Glomerular visceral epithelial cell (primary cell): ENCODE measurements around the gene RABEPK.
"Not testable (repeated sequence)": the region's sequence is repeated elsewhere in the genome, so short reads cannot be mapped to it uniquely, and the experiment has no call there.

Experiments
- DNase-seq: peaks from one replicate; pipeline ENCODE4 v3.0.0-alpha.2; 2016; ENCODE audit errors: extremely low spot score

Gene RABEPK

GRCh38 chr9:125243792-125244260 is 43.5 kb downstream of the RABEPK start:
- no peak for DNase-seq

DNA sequence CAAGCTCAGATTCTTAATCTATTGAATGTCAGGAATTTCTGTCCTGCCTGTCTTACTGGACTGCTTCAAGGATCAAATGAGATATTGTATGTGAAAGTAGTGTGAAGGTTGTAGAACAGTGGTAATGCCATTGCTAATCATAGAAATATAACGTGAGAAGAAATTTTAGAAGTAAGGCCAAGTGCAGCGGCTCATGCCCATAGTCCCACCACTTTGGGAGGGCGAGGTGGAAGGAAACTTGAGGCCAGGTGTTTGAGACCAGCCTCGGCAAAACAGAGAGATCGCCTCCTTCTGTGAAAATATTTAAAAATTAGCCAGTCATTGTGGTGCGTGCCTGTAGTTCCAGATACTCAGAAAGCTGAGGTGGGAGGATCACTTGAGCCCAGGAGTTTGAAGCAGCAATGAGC is 45.9 kb downstream of the RABEPK start:
- no peak for DNase-seq

DNA sequence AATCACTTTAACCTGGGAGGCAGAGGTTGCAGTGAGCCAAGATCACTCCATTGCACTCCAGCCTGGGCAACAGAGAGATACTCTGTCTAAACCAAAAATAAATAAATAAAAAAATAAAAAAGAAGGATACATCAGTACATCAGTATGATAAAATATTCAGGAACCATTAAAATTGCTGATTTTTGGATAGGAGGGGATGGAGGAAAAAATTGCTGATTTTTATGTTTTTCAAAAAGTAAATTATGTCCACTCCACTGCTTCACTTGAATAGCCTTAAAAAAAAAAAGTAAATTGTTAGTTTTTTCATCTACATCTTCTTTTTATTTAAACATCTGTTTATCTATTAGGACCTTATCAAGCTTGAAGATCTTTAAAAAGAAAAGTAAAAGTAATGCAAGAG is 53.9 kb downstream of the RABEPK start:
- DNase-seq, result no peak

DNA sequence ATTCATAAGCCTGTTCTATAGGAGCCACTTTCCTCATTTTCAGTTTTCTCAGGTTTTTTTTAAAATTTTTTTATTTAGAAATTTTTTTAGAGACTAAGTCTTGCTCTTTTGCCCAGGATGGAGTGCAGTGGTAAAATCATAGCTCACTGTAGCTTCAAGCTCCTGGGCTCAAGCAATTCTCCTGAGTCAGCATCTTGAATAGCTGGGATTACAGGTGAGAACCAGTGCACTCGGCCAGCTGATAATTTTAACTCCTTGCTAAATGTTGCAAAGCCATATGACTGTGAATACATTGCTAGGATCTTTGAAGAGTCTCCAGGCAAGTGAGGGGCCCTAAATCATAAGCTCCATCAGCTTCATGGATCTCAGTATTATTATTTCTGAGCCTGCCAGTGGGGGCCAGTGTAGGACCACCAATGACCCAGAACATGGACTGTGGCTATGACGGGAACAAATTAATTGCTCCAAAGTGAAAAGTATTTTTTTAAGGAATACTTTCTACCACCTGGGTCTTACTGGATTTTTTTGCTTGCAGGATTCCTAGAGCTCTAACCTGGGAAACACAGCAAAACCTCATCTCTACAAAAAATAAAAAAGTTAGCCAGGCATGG is 55.5 kb downstream of the RABEPK start:
- DNase-seq, result peak; percentile 38

DNA sequence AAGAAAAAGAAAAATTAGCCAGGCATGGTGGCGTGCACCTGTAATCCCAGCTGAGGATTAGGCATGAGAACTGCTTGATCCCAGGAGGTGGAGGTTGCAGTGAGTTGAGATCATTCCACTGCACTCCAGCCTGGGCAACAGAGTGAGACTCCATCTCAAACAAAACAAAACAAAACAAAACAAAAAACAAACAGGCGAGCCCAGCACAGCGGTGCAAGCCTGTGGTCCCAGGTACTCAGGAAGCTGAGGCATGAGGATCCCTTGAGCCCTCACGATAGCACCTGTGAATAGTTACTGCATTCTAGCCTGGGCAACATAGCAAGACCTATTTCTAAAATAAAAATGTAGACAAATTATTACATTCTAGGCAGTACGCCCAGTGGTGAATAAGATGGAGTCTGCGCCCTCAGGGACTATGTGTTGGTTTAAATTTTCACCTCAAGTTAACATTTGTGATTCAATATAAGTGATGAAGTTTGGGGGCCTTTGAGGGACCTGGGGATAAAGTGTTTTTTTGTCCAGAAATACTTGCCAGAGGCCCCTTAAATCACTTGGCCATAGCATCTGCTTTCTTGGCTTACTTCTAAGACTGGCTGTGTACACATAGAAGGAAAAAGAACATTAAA is 57.9 kb downstream of the RABEPK start:
- DNase-seq, result no peak

- DNase-seq, result no peak
These were observed 58.6 kb downstream of the RABEPK start for GRCh38 chr9:125258832-125259534.

GRCh38 chr9:125260561-125260960 is 60.2 kb downstream of the RABEPK start:
- no peak for DNase-seq

DNA sequence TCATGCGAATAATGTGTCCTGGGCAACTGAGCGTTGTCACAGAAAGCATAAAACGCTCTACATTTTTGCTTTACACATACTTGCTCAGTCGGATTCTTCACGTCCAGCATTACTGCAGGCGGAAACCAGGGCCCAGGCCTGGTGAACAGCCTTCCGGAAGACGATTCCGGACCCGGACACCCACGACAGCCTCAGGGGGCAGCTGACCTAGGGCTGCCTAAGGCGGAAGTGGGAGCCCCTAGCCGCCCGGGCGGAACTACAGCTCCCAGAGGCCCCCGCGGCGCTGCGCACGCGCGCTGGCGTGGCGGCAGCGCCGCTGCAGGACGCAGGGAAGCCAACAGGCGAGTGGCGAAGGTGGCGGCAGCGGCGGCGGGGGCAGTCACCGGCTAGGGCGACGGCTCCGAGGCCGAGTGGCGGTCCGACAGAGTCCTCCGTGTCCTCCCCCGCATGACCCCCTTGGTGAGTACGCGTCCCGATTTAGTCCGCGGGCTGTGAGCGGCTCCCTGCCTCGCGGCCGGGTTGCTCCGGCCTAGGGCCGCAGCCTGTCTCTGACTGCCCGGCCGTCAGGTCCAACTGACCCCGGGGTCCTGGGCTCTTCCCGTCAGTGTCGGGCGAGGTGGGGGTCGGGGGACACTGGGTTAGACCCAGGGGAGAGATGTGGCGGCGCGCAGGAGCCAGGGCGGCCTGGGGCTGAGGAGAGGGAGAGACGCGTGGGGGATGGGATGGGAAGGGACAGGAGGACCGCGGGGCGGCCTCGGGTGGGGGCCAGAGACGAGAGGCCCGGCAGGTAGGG is 61.4 kb downstream of the RABEPK start, which contains the start of gene GAPVD1:
Gene GAPVD1, plus strand, starts transcription at position 326 of the 793 bp plus-strand sequence. CDS start 37,096 bp downstream, outside the sequence.
- DNase-seq, result peak; percentile 95

DNA sequence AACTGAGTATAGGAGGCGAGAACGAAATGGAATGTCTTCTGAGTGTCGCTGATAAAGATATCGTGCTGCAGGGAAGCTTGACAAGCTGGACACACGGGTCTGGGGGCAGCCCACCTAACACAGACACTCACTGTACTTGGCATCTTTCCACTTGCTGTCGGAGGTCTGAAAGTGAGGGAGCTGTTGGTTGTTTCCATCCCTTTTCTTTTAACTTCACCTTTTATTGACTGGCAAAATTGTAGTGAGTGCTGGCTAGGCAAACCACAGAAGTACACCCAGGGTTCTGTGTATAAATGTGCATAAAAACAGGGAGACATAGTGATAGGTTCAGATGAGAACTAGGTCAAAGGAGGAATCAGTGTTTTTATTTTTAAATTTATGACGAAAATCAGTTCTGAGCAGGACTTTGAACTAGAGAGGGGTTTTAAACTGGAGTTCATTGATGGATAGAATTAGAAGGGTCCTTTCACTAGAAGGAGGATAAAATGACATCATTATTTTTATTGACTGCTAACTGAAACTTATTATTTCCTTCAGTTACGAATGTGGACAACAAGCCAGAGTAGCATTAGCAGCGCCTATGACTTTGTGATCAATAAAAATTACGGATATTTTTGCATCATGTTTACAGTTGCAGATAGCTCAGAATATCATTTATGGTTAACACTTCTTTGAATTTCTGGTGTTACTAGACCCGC is 62.1 kb downstream of the RABEPK start:
- DNase-seq, result peak; percentile 13

DNA sequence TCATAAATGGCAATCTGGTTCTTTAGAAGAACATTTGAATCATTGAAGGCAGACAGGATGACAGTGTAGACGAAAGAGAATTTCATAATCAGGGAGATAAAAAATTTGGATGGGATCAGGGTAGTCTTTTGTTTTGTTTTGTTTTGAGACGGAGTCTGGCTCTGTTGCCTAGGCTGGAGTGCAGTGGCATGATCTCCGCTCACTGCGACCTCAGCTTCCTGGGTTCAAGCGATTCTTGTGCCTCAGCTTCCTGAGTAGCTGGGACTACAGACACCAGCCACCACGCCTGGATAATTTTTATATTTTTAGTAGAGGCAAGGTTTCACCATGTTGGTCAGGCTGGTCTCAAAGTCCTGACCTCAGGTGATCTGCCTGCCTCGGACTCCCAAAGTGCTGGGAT is 63.7 kb downstream of the RABEPK start:
- DNase-seq, result not testable (repeated sequence)

GRCh38 chr9:125268394-125269013 is 68.2 kb downstream of the RABEPK start:
- DNase-seq, result no peak

- no peak for DNase-seq
These were observed 68.7 kb downstream of the RABEPK start for GRCh38 chr9:125269014-125269397.

- DNase-seq, result no peak
These were observed 70.7 kb downstream of the RABEPK start for GRCh38 chr9:125271081-125271480.

- DNase-seq, result no peak
These were observed 72.4 kb downstream of the RABEPK start for GRCh38 chr9:125272697-125273096.

DNA sequence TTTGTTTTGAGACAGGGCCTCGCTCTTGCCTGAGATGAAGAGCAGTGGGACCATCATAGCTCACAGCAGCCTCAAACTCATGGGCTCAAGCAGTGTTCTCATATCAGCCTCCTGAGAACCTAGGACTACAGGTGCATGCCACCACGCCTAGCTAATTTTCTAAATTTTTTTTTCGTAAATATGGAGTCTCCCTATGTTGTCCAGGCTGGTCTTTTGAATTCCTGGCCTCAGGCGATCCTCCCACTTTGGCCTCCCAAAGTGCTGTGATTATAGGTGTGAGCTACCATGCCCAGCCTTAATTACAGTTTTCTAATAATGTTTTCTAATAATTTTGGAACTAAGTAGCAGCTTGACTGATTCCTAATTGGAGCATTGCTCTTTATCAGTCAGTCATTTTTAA is 76.4 kb downstream of the RABEPK start:
- no peak for DNase-seq

GRCh38 chr9:125277411-125277810 is 77.1 kb downstream of the RABEPK start:
- DNase-seq, result no peak

DNA sequence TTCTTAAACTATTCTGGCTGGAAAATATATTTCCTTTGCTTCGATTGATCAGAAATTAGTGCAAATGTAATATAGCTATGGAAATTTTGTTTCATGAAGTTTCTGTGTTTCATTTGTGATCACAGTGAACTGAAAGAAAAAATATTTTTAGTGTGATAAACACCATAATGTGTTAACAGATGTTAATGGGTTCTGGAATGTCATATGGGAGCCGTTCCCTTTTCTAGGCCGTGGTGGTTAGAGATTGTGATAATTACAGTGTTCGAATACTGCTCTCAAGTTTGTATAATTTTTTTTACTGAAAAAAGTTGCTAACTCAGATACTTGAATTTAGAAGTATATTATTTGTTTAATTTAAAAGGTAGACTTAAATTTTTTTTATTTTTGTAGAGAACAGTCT is 80.6 kb downstream of the RABEPK start:
- DNase-seq, result no peak
